ENCODE results near the gene NPM1. TPM values are rescaled to one million over a fixed set of nuclear protein-coding genes. Genes with fewer than 3 reads are reported as not detected.

The NPM1 gene
- total RNA-seq, 2 experiments from 2014 or later, result 993 to 1,002 TPM

DNA sequence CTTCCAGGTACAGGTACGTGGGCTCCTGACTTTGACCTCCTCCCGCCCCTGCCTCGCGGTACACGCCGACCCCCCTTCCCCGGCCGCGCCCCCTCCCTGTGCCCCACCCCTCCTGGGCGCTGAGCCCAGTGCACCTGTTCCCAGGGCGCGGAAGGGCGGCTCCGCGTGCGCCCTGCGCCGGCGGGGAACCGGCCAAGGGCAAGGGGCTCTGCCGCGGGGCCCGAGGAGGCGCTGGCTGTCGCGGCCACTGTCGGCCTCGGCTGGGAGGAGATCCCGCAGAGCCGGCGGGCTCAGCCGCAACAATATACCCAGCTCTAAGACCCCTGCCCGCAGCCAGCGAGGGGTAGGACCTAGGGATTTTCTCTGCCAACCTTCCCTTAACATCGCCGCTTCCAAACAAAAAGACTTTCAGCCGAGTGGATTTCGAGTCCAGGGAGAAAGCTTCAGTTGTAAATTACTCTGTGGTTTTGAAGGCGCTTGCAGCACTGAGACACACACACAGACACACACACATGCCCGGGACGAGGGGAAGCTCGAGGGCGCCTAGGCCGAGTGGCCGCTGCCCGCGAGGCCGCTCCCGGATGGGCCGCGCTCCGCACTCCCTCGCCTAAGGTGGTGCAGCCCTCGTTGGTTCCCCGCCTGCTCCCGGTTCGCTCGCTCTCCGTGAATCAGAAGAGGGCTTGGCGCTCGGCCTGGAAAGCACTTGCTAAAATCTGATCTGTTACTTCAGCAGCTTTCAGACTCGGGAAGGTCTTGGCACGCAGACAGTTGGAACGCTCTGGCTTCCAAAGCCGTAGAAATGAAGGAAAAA lies 33.0 kb downstream of the NPM1 start:
- Mint-ChIP-seq H3K4me1 (peaks cover 4% of the 10 kb centered on the region), H3K27me3 (peaks cover 20% of the 10 kb centered on the region), H3K4me3 (peak overlapping the region; percentile 78), H3K36me3 (no peaks in the 10 kb centered on the region), H3K9me3 (no peaks in the 10 kb centered on the region), H3K27ac (no peak overlapping the region)
- DNase-seq (no peak), ATAC-seq (ENCODE audit: low read depth) (no peak)
- POLR2A ChIA-PET, result no interaction called here

DNA sequence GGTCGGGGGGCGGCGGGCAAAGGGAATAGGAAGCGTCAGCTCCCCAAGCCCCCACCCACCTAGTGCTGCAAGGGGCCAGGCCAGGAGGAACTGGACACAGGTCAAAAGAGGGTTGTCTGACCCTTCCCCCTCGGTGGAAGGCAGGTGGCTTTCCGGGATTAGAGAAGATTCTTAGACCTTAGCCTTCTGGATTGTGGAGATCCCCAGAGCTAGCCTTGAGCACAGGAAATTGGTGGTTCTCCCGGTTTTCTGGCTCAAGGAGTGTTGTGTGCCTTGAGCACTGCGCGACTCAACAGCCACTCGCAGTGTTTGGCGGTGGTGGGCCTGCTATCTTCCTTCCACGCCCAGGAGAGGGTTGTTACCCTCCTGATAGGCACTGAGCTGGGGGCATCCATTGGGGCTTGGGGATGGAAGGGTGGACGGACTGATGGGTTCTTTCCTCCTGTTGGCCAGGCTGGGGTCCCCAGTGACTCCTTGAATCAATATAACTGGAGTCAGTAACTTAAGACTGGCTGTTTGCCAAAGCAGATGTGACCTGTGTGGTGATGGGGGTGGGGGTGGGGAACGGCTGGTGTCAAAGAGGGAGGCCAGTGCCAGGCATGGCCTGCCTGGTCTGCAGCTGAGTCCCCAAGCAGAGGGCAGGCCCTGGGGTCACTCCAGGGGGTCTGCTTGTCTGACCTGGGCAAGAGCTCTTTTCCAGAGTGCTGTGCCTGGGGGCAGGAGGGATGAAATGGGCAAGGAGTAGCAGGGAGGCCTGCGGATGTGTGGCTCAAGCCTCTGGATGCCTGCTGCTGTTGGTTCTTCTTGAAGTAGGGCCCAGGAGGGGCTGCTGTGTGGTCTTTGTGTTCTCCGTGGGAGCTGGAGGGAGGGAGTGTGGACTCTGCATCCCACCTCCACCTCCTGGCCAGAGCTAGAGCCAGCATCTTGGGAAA lies 33.9 kb downstream of the NPM1 start:
- ATAC-seq (ENCODE audit: low read depth) (no peak), DNase-seq (peak; percentile 23)
- Mint-ChIP-seq H3K9me3 (no peaks in the 10 kb centered on the region), H3K36me3 (no peaks in the 10 kb centered on the region), H3K4me1 (peaks cover 4% of the 10 kb centered on the region), H3K27me3 (peaks cover 20% of the 10 kb centered on the region), H3K27ac (no peak overlapping the region), H3K4me3 (no peak overlapping the region)
- POLR2A ChIA-PET, result no interaction called here

DNA sequence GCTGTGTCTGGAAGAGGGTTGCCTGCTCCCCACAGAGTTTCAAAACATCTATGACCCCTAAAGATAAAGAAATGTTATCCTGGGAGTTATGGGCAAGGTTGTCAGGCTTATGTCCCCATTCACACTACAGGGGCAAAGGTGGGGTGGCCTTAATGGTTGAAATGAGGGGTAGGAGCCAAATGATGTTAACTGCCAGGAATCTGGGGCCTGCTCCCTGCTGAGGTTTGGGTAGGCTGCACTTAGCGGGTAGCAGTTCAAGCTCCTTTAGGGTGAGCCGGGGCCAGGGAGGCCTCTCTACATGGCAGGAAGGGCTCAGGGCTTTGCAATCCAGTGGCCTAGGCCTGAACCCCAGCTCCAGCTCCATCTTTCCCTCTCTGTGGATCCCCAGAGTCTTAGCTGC lies 34.8 kb downstream of the NPM1 start:
- POLR2A ChIA-PET, result no interaction called here
- Mint-ChIP-seq H3K27ac (no peak overlapping the region), H3K4me1 (peaks cover 4% of the 10 kb centered on the region), H3K4me3 (no peak overlapping the region), H3K27me3 (peaks cover 20% of the 10 kb centered on the region), H3K36me3 (no peaks in the 10 kb centered on the region), H3K9me3 (no peaks in the 10 kb centered on the region)
- ATAC-seq (ENCODE audit: low read depth), result no peak
- DNase-seq, result peak; percentile 16

DNA sequence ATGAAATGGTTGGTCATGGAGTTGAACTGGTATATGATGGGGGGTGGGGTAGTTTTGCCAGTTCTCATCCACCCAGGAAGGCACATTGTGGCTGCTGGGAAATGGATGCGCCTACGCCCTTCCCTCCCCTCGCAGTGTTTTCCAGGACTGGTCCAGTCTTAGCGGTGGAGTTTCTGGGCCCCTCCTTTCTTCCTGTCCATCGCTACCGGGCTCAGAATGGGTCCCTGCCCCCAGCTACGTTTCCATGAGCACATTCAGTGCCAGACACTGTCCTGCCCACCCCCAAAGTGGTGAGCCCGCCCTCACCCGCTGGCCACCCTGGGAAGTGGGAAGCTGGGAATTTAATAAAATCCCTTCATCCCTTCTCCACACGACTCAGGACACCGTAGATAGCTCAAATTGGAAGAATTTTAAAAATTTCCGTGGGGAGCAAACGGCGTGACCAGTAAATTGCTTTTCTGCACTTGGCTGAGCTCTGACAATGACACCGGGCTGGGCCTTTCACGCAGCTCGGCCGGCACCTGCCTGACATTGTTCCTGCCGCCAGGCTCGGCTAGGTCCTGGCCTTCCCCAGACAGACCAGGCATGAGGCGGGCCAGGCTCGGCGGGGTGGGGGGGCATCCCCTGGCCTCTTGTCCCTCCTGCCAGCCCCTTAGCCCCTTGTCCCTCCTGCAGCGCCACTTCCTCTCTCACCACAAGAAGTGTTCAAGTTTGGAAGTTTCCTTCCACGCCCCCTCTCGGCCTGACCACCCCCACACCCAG lies 35.4 kb downstream of the NPM1 start:
- DNase-seq (peak; percentile 22), ATAC-seq (ENCODE audit: low read depth) (no peak)
- peaks cover 20% of the 10 kb centered on the region for H3K27me3 Mint-ChIP-seq
- no peaks in the 10 kb centered on the region for H3K9me3 Mint-ChIP-seq
- H3K4me3 Mint-ChIP-seq, result no peak overlapping the region
- POLR2A ChIA-PET, result no interaction called here
- peaks cover 4% of the 10 kb centered on the region for H3K4me1 Mint-ChIP-seq
- H3K36me3 Mint-ChIP-seq, result no peaks in the 10 kb centered on the region
- no peak overlapping the region for H3K27ac Mint-ChIP-seq

DNA sequence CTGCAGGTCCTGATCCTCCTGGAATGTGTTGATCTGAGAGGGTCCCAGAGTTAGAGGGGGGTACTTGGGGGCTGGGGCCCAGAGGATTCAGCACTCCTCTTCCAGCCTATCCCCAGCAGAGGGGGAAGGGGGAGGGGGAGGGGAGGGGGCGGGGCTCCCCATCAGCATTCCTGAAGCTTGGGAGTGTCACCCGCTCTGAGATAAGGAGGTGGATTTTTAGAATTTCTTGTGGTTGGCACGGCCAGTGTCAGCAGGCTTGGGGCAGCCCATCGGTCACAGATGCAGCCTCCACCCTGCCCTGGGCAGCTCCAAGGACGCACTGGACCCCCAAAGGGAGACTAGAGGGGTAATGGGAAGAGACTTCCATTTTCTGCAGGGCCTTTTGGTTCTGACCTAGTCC lies 37.1 kb downstream of the NPM1 start:
- Mint-ChIP-seq H3K27ac (no peak overlapping the region), H3K36me3 (no peaks in the 10 kb centered on the region), H3K4me3 (no peak overlapping the region), H3K9me3 (no peaks in the 10 kb centered on the region), H3K27me3 (peaks cover 20% of the 10 kb centered on the region), H3K4me1 (peaks cover 4% of the 10 kb centered on the region)
- ATAC-seq (ENCODE audit: low read depth), result no peak
- peak; percentile 19 for DNase-seq
- POLR2A ChIA-PET, result no interaction called here

DNA sequence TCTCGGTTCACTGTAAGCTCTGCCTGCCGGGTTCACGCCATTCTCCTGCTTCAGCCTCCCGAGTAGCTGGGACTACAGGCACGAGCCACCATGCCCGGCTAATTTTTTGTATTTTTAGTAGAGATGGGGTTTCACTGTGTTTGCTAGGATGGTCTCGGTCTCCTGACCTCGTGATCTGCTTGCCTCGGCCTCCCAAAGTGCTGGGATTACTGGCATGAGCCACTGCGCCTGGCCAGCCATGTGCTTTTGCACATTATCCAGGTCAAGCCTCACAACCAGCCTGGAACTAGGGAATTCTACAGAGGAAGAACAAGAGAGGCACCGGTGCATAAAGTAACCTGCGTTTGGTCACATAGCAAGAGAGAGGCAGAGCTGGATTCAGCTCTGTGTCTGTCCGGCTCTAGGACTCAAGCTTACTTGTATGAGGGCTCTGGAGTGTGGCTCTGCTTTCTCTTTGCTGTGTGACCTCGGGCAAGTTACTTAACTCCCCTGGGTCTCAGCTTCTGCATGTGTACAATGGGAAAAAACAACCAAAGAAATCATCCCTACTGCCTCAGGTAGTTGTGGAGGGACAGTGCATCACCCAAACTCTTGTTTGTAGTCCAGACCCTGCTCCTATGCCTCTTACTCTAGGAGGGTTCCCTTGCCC lies 38.1 kb downstream of the NPM1 start:
- peaks cover 16% of the 10 kb centered on the region for H3K27me3 Mint-ChIP-seq
- H3K4me3 Mint-ChIP-seq, result no peak overlapping the region
- H3K9me3 Mint-ChIP-seq, result no peaks in the 10 kb centered on the region
- H3K27ac Mint-ChIP-seq, result no peak overlapping the region
- H3K4me1 Mint-ChIP-seq, result peaks cover 3% of the 10 kb centered on the region
- H3K36me3 Mint-ChIP-seq, result no peaks in the 10 kb centered on the region
- POLR2A ChIA-PET, result interaction anchor here (0.5 kb wide), 1 partner anchor 889 kb away, joined by 4 read pairs; no protein-coding TSS in a partner anchor
- ATAC-seq (ENCODE audit: low read depth) (no peak), DNase-seq (peak; percentile 14)

DNA sequence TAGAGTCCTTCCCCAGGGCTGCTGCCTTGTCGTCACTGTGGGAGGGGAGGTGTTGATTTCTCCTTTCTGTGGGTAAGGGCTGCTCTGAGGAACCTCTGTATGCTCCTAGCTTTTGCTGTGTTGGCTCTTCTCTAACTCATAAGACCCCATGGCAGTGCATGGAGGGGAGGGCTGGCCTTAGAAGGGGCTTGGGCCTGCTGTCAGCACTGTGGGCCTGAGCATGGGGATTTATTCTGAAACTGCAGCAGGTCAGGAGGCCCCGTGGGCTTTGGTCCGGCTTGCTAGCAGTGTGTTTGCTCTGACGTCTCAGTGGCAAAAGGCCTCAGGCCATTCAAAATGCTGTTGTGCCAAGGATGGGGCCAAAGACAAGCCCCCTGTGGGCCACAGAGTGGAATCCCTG lies 38.6 kb downstream of the NPM1 start:
- no peaks in the 10 kb centered on the region for H3K36me3 Mint-ChIP-seq
- POLR2A ChIA-PET, result interaction anchor here (0.5 kb wide), 1 partner anchor 888 kb away, joined by 4 read pairs; no protein-coding TSS in a partner anchor
- ATAC-seq (ENCODE audit: low read depth), result no peak
- peaks cover 10% of the 10 kb centered on the region for H3K27me3 Mint-ChIP-seq
- no peaks in the 10 kb centered on the region for H3K4me1 Mint-ChIP-seq
- no peaks in the 10 kb centered on the region for H3K9me3 Mint-ChIP-seq
- H3K27ac Mint-ChIP-seq, result no peak overlapping the region
- peak; percentile 16 for DNase-seq
- no peak overlapping the region for H3K4me3 Mint-ChIP-seq

DNA sequence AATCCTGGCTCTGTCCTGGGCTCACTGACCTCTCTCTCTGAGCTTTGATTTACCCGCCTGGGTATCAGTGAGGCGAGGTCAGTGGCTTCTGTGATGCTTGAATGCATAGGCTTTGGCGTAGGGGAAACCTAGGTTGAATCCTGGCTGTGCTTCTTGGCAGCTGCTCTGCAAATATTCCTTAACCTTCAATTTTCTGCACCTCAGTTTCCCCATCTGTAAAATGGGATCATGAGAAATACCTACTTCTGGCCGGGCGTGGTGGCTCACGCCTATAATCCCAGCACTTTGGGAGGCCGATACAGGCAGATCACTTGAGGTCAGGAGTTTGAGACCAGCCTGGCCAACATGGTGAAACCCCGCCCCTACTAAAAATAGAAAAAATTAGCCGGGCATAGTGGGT lies 39.0 kb downstream of the NPM1 start:
- no peaks in the 10 kb centered on the region for H3K4me1 Mint-ChIP-seq
- POLR2A ChIA-PET, result no interaction called here
- no peaks in the 10 kb centered on the region for H3K36me3 Mint-ChIP-seq
- H3K27me3 Mint-ChIP-seq, result peaks cover 6% of the 10 kb centered on the region
- H3K9me3 Mint-ChIP-seq, result no peaks in the 10 kb centered on the region
- ATAC-seq (ENCODE audit: low read depth) (no peak), DNase-seq (no peak)
- no peak overlapping the region for H3K27ac Mint-ChIP-seq
- no peak overlapping the region for H3K4me3 Mint-ChIP-seq

DNA sequence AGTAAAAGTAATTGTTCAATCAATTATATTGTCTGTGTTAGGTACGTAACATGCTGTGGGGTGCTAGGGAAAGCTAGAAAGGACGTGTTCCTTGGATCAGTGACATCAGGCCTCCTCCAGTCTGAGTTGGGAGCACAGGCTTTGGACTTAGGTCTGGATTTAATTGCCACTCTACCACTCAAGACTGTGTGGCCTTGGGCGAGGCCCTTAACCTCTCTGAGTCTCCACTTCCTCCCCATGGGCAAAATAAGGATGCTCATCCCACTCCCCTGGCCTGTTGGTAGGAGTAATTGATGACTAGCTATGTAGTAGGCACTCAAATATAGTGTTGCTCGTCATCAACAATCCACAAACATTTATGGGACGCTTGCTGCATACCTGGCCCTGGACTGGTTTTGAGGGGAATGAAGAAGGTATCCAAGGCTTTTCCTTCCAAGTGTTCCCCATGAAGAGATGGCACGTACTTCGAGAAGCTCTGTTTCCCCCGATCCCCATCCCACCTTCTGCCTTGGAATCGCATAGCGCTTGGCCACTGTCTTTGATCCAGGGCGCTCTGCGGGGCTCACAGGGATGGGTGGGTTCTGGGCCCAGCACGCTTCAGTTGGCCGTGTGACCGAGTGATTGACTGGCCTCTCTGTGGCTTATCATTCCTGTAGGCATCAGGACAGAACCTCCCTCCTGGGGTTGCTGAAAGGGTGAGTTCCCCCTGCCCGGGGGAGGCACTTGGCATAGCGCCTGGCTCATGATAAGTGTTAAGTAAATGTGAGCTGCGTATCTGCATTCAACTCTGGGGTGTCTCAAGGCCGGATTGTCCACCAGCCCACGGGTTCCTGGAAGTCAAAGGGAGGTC lies 39.9 kb downstream of the NPM1 start:
- no peak overlapping the region for H3K4me3 Mint-ChIP-seq
- H3K27ac Mint-ChIP-seq, result no peak overlapping the region
- H3K9me3 Mint-ChIP-seq, result no peaks in the 10 kb centered on the region
- no peaks in the 10 kb centered on the region for H3K27me3 Mint-ChIP-seq
- DNase-seq (peak; percentile 10), ATAC-seq (ENCODE audit: low read depth) (no peak)
- H3K36me3 Mint-ChIP-seq, result no peaks in the 10 kb centered on the region
- POLR2A ChIA-PET, result interaction anchor here (0.5 kb wide), 1 partner anchor 14 kb away, joined by 4 read pairs; no protein-coding TSS in a partner anchor
- no peaks in the 10 kb centered on the region for H3K4me1 Mint-ChIP-seq

DNA sequence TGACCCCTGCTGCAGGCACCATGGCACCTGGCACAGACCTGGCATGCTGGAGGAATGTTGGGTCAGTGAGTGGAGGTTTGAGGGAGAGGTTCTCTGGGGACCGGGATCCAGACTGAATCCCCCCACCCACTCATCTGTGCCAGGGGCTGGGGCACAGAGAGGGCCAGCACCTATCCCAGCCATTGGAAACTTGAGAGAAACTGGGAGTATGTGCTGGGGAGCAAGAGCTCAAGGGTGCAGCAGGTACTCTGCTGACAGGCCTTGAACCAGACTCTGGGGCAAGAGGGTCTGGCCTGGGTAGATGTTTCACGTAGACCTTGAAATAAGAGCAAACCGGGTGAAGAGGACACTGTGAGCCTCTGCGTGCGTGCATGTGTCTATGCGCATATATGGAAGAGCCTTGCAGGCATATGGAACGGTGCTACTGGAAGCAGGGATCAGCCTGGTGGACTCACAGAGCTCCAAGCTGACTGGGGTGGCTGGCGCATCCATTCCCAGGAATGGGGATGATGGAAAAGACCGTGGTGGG lies 40.6 kb downstream of the NPM1 start:
- H3K4me1 Mint-ChIP-seq, result peaks cover under 1% of the 10 kb centered on the region
- no peak overlapping the region for H3K4me3 Mint-ChIP-seq
- DNase-seq (peak; percentile 15), ATAC-seq (ENCODE audit: low read depth) (no peak)
- POLR2A ChIA-PET, result interaction anchor here (0.5 kb wide), 1 partner anchor 15 kb away, joined by 4 read pairs; no protein-coding TSS in a partner anchor
- H3K27ac Mint-ChIP-seq, result no peak overlapping the region
- no peaks in the 10 kb centered on the region for H3K27me3 Mint-ChIP-seq
- no peaks in the 10 kb centered on the region for H3K9me3 Mint-ChIP-seq
- H3K36me3 Mint-ChIP-seq, result no peaks in the 10 kb centered on the region

DNA sequence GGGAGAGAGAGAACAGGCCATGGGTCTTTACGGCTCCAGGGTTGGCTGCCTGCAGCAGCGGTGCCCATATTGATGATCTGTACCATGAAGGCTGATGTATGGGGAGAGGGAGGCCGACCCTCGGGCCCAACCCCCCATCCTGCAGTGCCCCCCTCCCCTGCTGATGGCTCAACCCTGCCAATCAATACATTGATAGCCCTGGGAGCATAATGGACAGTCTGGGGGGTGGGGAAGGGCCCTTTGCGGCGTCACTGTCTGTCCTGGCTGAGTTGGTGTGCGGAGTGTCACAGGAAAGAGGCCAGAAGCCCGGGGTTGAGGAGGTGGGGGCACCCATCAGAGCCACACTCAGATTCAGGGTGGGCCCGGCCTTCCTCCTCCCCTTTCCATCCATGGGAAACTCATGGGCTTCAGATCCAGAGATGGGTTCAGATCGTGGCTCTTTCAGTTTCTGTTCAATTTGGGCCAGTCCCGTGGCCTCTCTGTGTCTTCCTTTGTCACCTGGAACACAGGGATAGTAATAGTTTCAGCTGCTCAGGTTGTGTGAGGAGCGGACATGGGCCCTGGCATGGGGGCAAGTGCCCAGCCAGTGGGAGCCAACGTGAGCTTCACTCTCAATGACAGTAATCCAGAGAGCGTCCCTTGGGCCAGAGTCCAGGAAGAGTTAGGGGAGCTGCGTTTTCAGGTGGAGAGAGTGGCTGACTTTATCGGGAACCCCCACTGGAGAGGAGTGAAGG lies 41.3 kb downstream of the NPM1 start:
- DNase-seq, result peak; percentile 12
- no peak overlapping the region for H3K27ac Mint-ChIP-seq

More for the DNA sequence above, 41.3 kb downstream of the NPM1 start:
- no peaks in the 10 kb centered on the region for H3K27me3 Mint-ChIP-seq
- no peak for ATAC-seq (ENCODE audit: low read depth)
- H3K36me3 Mint-ChIP-seq, result no peaks in the 10 kb centered on the region
- no peak overlapping the region for H3K4me3 Mint-ChIP-seq
- H3K4me1 Mint-ChIP-seq, result peaks cover 5% of the 10 kb centered on the region
- POLR2A ChIA-PET, result no interaction called here
- no peaks in the 10 kb centered on the region for H3K9me3 Mint-ChIP-seq
